Head of caudate nucleus (tissue), 42 donors: ENCODE measurements around the gene ERAP2.
"Not testable (repeated sequence)": the region's sequence is repeated elsewhere in the genome, so short reads cannot be mapped to it uniquely, and the experiment has no call there.

Experiments used
- DNase-seq, 42 donors: peaks; one replicate each; pipeline versions ENCODE4 v3.0.0 to v3.0.0-alpha.2; 2020 to 2021; ENCODE audit warnings: mixed read lengths in 7 of 42
- intact Hi-C: fragments of 100-400 bp; cut with DNase I; formaldehyde crosslinking; loops from one replicate; pipeline ENCODE4 v1.15.0; 2022

Gene ERAP2

GRCh38 chr5:96876292-96876850 is at the start of gene ERAP2:
TSS of gene ERAP2 (plus strand) at chr5:96876500. CDS start at chr5:96879686, 3,186 bp downstream.
- DNase-seq, result peak in 7 of 42 donors; percentile 18 to 57 (median 29)
- intact Hi-C loops, result no loop called here

- no peak for DNase-seq
- intact Hi-C loops, result no loop called here
Observed at GRCh38 chr5:96829297-96829696, 47.0 kb upstream of the ERAP2 start.

- no peak for DNase-seq
- intact Hi-C loops, result no loop called here
Observed at GRCh38 chr5:96834016-96834415, 42.3 kb upstream of the ERAP2 start.

GRCh38 chr5:96835791-96836191 is 40.5 kb upstream of the ERAP2 start:
- intact Hi-C loops, result no loop called here
- DNase-seq, result no peak

- intact Hi-C loops, result no loop called here
- no peak for DNase-seq
Observed at GRCh38 chr5:96836817-96837216, 39.5 kb upstream of the ERAP2 start.

GRCh38 chr5:96837303-96837702 is 39.0 kb upstream of the ERAP2 start:
- intact Hi-C loops, result no loop called here

GRCh38 chr5:96838201-96839070 is 37.9 kb upstream of the ERAP2 start:
- intact Hi-C loops, result no loop called here
- no peak for DNase-seq

More at GRCh38 chr5:96837303-96837702, 39.0 kb upstream of the ERAP2 start:
- DNase-seq, result no peak

GRCh38 chr5:96839071-96839592 is 37.2 kb upstream of the ERAP2 start:
- intact Hi-C loops, result no loop called here
- DNase-seq, result no peak

GRCh38 chr5:96841931-96842330 is 34.4 kb upstream of the ERAP2 start:
- DNase-seq, intact Hi-C loops: not testable (repeated sequence)

- intact Hi-C loops, result no loop called here
- no peak for DNase-seq
Observed at GRCh38 chr5:96843140-96843539, 33.2 kb upstream of the ERAP2 start.

GRCh38 chr5:96844481-96844990 is 31.8 kb upstream of the ERAP2 start:
- no peak for DNase-seq
- intact Hi-C loops, result no loop called here

GRCh38 chr5:96851312-96852062 is 24.8 kb upstream of the ERAP2 start:
- no peak for DNase-seq
- intact Hi-C loops, result no loop called here

GRCh38 chr5:96852759-96853158 is 23.5 kb upstream of the ERAP2 start:
- DNase-seq, result no peak

GRCh38 chr5:96854067-96854466 is 22.2 kb upstream of the ERAP2 start:
- DNase-seq, result no peak
- intact Hi-C loops, result no loop called here

More at GRCh38 chr5:96852759-96853158, 23.5 kb upstream of the ERAP2 start:
- intact Hi-C loops, result no loop called here

GRCh38 chr5:96855031-96855872 is 21.0 kb upstream of the ERAP2 start:
- DNase-seq, result no peak
- intact Hi-C loops, result no loop called here

- intact Hi-C loops, result no loop called here
- DNase-seq, result no peak
Observed at GRCh38 chr5:96856371-96856770, 19.9 kb upstream of the ERAP2 start.

- intact Hi-C loops, result no loop called here
Observed at GRCh38 chr5:96857454-96857853, 18.8 kb upstream of the ERAP2 start.

GRCh38 chr5:96857924-96858323 is 18.4 kb upstream of the ERAP2 start:
- intact Hi-C loops, result no loop called here
- DNase-seq, result no peak

More at GRCh38 chr5:96857454-96857853, 18.8 kb upstream of the ERAP2 start:
- DNase-seq, result no peak

GRCh38 chr5:96859375-96859774 is 16.9 kb upstream of the ERAP2 start:
- intact Hi-C loops, result no loop called here
- DNase-seq, result no peak
